ENCODE measurements around the gene ADCYAP1R1.

DNA sequence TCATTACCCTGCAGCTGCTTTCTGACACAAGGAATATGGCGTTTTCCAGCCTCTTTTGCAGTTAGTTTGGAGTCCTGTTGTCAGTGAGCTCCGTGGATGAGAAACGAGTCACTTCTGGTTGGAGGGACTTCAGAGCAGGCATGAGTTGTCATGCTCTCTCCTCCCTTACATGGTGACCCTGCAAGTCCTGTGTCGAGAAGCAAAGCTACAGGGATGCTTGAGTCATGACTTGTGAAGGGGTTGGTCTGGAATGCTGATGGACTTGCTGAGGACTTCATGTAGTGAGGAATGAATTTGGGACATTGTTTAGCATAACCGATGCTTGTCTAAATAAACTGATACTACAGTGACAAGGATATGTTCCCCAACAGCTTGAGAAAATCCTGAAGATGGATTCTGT, 108.8 kb downstream of the ADCYAP1R1 start:
- TF ChIP-seq, protein P1, sequence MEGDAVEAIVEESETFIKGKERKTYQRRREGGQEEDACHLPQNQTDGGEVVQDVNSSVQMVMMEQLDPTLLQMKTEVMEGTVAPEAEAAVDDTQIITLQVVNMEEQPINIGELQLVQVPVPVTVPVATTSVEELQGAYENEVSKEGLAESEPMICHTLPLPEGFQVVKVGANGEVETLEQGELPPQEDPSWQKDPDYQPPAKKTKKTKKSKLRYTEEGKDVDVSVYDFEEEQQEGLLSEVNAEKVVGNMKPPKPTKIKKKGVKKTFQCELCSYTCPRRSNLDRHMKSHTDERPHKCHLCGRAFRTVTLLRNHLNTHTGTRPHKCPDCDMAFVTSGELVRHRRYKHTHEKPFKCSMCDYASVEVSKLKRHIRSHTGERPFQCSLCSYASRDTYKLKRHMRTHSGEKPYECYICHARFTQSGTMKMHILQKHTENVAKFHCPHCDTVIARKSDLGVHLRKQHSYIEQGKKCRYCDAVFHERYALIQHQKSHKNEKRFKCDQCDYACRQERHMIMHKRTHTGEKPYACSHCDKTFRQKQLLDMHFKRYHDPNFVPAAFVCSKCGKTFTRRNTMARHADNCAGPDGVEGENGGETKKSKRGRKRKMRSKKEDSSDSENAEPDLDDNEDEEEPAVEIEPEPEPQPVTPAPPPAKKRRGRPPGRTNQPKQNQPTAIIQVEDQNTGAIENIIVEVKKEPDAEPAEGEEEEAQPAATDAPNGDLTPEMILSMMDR (IDR thresholded peaks at IDR 0.05), result no peak
- no peak for TF ChIP-seq POLR2A (IDR thresholded peaks at IDR 0.05)

Data from adrenal gland (tissue), 5 donors.